GM10248 (cell line): ENCODE measurements around the gene ACSL6.

Experiments used
- CTCF ChIA-PET: fragments of 300-600 bp; sonication (Branson Sonifier 250); formaldehyde crosslinking; extraction: SDS; loops from one replicate; lab custom pipeline; 2021; ENCODE audit warnings: antibody characterized with exemption; lab: Yijun Ruan, JAX
- POLR2A ChIA-PET: fragments of 350-650 bp; sonication (Branson Sonifier 250); formaldehyde crosslinking; extraction: SDS; loops from one replicate; lab custom pipeline; 2020; ENCODE audit warnings: antibody characterized with exemption; lab: Yijun Ruan, JAX
- DNase-seq: peaks from one replicate; pipeline ENCODE4 v3.0.0; 2012; ENCODE audit errors: extremely low spot score
- TF ChIP-seq, protein P1 (sequence below): IDR thresholded peaks from 2 replicates; pipeline ENCODE4 v1.5.1; 2012; ENCODE audit warnings: mild to moderate bottlenecking, low read depth; ENCODE audit errors: extremely low read depth, missing control alignments, control extremely low read depth

The ACSL6 gene

DNA sequence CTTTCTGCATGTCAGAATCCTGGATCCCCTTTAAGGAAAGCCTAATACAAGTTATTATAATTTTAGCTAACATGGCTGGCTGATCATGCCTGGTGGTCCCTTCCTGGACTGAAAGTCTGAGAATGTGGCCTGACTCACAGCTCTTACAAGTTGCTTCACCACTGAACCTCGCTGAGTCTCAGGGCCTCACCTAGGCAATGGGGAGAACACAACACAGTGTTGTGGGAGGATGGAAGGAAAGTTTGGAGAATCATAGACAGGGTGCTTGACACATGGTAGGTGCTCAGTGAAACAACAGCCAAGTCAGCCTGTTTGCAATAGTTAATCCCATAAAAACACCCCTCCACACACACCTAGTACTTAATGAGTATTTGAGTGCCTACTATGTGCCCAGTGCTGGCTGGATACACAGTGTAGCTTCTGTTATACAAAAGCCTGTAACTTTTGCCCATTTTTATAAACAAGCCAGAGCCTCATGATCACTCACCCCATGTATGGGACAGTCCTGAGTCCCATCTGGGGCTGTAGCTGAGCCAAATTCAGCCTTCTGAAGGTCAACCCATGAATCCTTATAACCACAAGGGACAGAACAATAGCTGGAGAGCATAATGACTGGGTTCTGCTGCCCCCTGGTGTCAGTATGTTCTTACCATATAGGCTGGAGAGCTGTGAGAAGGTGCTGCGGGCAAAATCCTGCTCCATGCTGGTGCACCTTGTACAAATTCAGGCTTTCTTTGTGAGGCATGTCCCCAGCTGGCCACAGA is 3.9 kb downstream of the ACSL6 start:
- TF ChIP-seq, protein P1, sequence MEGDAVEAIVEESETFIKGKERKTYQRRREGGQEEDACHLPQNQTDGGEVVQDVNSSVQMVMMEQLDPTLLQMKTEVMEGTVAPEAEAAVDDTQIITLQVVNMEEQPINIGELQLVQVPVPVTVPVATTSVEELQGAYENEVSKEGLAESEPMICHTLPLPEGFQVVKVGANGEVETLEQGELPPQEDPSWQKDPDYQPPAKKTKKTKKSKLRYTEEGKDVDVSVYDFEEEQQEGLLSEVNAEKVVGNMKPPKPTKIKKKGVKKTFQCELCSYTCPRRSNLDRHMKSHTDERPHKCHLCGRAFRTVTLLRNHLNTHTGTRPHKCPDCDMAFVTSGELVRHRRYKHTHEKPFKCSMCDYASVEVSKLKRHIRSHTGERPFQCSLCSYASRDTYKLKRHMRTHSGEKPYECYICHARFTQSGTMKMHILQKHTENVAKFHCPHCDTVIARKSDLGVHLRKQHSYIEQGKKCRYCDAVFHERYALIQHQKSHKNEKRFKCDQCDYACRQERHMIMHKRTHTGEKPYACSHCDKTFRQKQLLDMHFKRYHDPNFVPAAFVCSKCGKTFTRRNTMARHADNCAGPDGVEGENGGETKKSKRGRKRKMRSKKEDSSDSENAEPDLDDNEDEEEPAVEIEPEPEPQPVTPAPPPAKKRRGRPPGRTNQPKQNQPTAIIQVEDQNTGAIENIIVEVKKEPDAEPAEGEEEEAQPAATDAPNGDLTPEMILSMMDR = peak; percentile 62
- CTCF ChIA-PET = interaction anchor here (0.7 to 9.2 kb wide), 49 partner anchors 10 to 1136 kb away, joined by 3 to 191 read pairs (median 4); partner anchors contain the start of gene FNIP1
- DNase-seq = peak; percentile 75
- POLR2A ChIA-PET = no interaction called here

- POLR2A ChIA-PET = interaction anchor here (1.2 kb wide), 1 partner anchor 209 kb away, joined by 8 read pairs; the partner anchor contains the start of gene FNIP1
- TF ChIP-seq, protein P1 = no peak
- CTCF ChIA-PET = interaction anchor here (0.9 to 9.2 kb wide), 29 partner anchors 9 to 1136 kb away, joined by 3 to 191 read pairs (median 5); partner anchors contain the start of gene FNIP1
- DNase-seq = no peak
Observed at GRCh38 chr5:132006331-132007120, 4.9 kb downstream of the ACSL6 start.

GRCh38 chr5:132005591-132005990 is 5.9 kb downstream of the ACSL6 start:
- TF ChIP-seq, protein P1 = no peak
- DNase-seq = no peak
- CTCF ChIA-PET = interaction anchor here (0.6 to 9.2 kb wide), 19 partner anchors 8 to 1135 kb away, joined by 3 to 191 read pairs (median 4); partner anchors contain the start of gene FNIP1
- POLR2A ChIA-PET = interaction anchor here (1.2 kb wide), 1 partner anchor 208 kb away, joined by 8 read pairs; the partner anchor contains the start of gene FNIP1

DNA sequence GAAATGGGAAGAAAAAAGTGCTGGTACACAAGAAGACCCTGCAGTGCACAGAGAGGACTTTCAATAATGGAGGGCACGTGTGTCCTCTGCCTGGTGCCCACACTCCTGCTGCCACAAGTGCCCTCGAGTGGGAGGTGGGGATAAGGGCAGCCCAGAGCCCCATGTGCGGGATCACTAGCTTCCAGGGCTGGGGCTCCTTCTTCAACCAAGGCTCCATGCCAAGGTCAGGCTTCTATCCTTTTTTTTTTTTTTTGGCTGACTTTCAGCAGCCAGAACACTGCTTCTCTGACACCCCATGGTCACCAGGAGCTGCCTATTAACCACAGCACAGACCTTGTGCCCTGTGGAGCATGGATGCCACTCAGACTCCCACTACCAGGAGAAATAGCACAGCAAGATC is 7.5 kb downstream of the ACSL6 start:
- DNase-seq = no peak
- TF ChIP-seq, protein P1 = no peak
- ChIA-PET POLR2A (no interaction called here), CTCF (no interaction called here)

GRCh38 chr5:132003170-132003744 is 8.2 kb downstream of the ACSL6 start:
- ChIA-PET CTCF (interaction anchor here (0.7 to 1.9 kb wide), 2 partner anchors 414 to 1132 kb away, joined by 3 to 11 read pairs; no protein-coding TSS in a partner anchor), POLR2A (no interaction called here)
- no peak for DNase-seq
- TF ChIP-seq, protein P1 = no peak

GRCh38 chr5:132002757-132003156 is 8.7 kb downstream of the ACSL6 start:
- ChIA-PET CTCF (interaction anchor here (0.7 to 1.9 kb wide), 2 partner anchors 413 to 1131 kb away, joined by 3 to 11 read pairs; no protein-coding TSS in a partner anchor), POLR2A (no interaction called here)
- DNase-seq = no peak
- TF ChIP-seq, protein P1 = no peak
